LNCAP (cell line): ENCODE measurements around the gene C19orf25.

Source experiments
- TF ChIP-seq, protein P1 (sequence below): fragments of 450-650 bp; IDR thresholded peaks from 2 replicates; pipeline ENCODE4 v1.5.1; 2017; ENCODE audit warnings: mild to moderate bottlenecking

The C19orf25 gene

DNA sequence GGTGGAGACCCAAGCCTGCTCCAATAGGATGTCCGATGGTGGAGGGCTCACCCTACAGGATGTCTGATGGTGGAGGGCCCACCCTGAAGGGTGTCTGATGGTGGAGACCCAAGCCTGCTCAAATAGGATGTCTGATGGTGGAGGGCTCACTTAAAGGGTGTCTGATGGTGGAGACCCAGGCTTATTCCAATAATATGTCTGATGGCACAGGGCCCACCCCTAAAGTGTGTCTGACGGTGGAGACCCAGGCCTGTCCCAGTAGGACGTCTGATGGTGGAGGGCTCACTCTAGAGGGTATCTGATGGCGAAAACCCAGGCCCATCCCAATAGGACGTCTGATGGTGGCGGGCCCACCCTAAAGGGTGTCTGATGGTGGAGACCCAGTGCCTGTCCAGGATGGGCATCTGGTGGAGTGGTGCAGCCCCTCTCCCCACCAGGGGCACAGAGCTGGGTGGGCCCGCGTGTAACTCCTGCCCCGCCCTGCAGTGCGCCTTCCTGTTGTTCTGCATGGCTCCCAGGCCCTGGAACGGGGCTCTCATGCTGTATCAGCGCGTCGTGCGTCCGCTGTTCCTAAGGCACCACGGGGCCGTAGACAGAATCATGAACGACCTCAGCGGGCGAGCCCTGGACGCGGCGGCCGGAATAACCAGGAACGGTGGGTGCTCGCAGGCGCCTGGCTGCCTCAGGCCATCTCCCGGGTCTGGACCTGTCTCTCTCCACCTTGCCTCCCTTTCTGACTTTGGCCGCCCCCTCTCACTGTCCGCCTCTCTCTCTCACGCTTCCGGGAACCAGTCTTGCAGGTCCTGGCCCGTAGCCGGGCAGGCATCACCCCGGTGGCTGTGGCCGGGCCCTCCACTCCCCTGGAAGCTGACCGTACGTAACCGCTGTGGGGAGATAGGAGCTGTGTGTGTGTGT lies 17.0 kb upstream of the C19orf25 start:
- TF ChIP-seq, protein P1, sequence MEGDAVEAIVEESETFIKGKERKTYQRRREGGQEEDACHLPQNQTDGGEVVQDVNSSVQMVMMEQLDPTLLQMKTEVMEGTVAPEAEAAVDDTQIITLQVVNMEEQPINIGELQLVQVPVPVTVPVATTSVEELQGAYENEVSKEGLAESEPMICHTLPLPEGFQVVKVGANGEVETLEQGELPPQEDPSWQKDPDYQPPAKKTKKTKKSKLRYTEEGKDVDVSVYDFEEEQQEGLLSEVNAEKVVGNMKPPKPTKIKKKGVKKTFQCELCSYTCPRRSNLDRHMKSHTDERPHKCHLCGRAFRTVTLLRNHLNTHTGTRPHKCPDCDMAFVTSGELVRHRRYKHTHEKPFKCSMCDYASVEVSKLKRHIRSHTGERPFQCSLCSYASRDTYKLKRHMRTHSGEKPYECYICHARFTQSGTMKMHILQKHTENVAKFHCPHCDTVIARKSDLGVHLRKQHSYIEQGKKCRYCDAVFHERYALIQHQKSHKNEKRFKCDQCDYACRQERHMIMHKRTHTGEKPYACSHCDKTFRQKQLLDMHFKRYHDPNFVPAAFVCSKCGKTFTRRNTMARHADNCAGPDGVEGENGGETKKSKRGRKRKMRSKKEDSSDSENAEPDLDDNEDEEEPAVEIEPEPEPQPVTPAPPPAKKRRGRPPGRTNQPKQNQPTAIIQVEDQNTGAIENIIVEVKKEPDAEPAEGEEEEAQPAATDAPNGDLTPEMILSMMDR: no peak

DNA sequence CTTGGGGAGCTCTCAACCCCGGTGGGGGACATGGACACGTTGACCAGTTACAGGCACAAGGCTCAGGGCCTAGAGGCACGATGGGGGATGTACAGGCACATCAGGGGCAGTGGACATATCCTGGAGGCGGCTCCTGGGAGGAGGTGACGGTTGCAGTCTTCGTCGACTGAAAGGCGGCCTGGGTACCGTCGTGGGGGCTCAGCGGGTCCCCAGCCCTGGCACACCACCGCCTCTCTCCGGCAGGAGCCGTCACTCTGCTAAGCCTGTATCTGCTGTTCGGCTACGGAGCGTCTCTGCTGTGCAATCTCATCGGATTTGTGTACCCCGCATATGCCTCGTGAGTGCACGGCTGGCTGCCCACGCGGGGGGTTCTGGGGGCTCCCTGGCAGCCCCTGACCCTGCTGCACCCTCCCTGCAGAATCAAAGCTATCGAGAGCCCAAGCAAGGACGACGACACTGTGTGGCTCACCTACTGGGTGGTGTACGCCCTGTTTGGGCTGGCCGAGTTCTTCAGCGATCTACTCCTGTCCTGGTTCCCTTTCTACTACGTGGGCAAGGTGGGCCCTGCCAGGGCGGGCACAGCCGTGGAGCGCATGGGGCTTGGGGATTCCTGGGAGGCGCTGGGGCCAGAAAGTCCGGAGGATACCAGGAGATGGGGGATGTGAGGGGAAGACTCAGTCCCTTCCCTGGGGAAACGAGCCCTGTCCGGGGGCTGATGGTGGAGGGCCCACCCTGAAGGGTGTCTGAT lies 16.2 kb upstream of the C19orf25 start:
- TF ChIP-seq, protein P1: no peak

DNA sequence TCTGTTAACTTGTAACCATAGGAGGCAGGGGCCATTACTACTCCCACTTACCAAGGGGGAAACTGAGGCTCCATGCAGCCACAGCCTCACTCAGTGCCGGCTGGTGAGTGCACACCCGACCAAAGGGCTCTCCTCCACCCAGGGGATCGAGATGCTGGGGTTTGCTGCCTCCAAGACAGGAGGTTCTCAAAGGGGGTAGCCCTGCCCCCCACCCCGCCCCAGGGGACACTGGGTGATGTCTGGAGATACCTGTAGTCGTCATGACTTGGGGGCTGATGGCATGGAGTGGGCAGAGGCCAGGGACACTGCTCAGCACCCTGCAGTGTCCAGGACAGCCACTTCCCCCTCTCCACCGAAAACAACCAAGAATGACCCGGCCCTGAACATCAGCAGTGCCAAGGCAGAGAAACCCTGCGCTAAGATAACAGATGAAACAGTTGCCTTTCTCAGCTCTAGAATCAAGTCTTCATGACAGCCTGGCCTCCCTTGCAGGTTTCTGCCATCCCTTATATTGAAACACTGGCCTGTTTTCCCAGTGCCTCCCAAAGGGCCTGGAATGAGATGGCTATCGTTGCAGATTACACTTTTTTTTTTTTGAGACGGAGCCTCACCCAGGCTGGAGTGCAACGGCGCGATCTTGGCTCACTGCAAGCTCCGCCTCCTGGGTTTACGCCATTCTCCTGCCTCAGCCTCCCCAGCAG lies 15.2 kb upstream of the C19orf25 start:
- TF ChIP-seq, protein P1: no peak

GRCh38 chr19:1492474-1493006 lies 13.5 kb upstream of the C19orf25 start:
- TF ChIP-seq, protein P1: no peak

DNA sequence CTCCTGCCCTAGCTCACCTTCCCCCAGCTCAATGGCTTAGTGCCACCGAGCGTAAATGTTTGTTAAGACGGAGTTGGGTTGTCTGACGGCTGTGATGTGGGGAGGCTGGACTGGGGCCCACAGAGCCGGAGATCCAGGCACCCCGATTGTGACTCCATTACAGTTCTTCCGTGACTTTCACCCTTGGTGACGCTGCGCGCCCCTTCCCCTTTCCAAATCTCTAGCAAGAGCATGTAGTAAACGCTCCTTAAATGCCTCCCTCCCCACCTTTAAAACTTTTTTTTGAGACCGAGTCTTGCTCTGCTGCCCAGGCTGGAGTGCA lies 12.8 kb upstream of the C19orf25 start:
- TF ChIP-seq, protein P1: no peak

DNA sequence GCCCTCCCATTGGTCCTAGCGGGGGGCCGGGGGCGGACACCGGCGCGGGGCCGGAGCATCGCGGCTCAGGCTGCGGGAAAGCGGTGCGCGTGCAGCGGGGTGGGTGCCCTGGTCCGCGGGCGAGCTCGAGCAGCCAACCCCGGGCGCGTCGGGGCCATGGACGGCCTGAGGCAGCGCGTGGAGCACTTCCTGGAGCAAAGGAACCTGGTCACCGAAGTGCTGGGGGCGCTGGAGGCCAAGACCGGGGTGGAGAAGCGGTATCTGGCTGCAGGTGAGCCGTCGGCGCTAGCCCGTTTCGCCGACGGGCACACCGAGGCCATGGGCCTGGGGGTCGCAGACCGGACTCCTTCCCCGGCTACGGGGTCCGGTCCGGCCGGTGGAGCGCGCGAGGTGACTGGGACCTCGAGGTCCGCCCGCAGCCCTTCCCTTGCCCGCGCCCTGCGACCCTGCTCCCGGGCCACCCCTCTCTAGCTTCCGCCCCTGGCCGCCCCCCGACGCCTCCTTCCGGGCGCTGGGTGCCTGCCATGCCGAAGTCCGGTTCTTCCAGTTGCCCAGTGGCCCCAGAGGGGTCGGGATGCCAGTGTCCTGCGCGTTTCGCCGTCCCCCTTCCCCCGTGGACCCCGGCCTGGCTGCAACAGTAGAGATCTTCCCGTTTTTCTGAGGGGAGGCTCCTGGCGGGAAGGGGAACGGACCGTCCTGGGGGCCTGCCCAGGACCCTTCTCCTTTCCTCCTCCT lies 12.3 kb upstream of the C19orf25 start, which contains the start of gene REEP6:
Gene REEP6 (plus strand): TSS at position 68 of the 735 bp plus-strand sequence. CDS start 89 bp downstream, at position 157.
- TF ChIP-seq, protein P1: no peak
